ENCODE data around the gene PDE2A.

PDE2A gene

GRCh38 chr11:72655014-72655413, 19.2 kb downstream of the PDE2A start:
- DNase-seq = no peak

GRCh38 chr11:72653649-72654048, 20.6 kb downstream of the PDE2A start:
- no peak for DNase-seq

GRCh38 chr11:72652873-72653630, 21.2 kb downstream of the PDE2A start:
- DNase-seq = peak; percentile 61

GRCh38 chr11:72652133-72652532, 22.1 kb downstream of the PDE2A start:
- DNase-seq = no peak

- DNase-seq = no peak
Measured at GRCh38 chr11:72649215-72649976, 24.8 kb downstream of the PDE2A start.

GRCh38 chr11:72648384-72649136, 25.7 kb downstream of the PDE2A start:
- DNase-seq = no peak

GRCh38 chr11:72647882-72648281, 26.3 kb downstream of the PDE2A start:
- no peak for DNase-seq

GRCh38 chr11:72646472-72646871, 27.8 kb downstream of the PDE2A start:
- no peak for DNase-seq

GRCh38 chr11:72646024-72646423, 28.2 kb downstream of the PDE2A start:
- DNase-seq = no peak

GRCh38 chr11:72643547-72643946, 30.7 kb downstream of the PDE2A start:
- no peak for DNase-seq

- peak; percentile 94 for DNase-seq
Measured at GRCh38 chr11:72642884-72643522, 31.2 kb downstream of the PDE2A start.

- no peak for DNase-seq
Measured at GRCh38 chr11:72642043-72642883, 32.0 kb downstream of the PDE2A start.

- DNase-seq = no peak
Measured at GRCh38 chr11:72641522-72642042, 32.6 kb downstream of the PDE2A start.

- DNase-seq = no peak
Measured at GRCh38 chr11:72639502-72640375, 34.5 kb downstream of the PDE2A start.

GRCh38 chr11:72637926-72638325, 36.3 kb downstream of the PDE2A start:
- DNase-seq = no peak

- DNase-seq = no peak
Measured at GRCh38 chr11:72637198-72637597, 37.0 kb downstream of the PDE2A start.

GRCh38 chr11:72636376-72636775, 37.8 kb downstream of the PDE2A start:
- DNase-seq = no peak

- DNase-seq = no peak
Measured at GRCh38 chr11:72635933-72636332, 38.3 kb downstream of the PDE2A start.

- peak; percentile 53 for DNase-seq
Measured at GRCh38 chr11:72635309-72635915, 38.8 kb downstream of the PDE2A start.

GRCh38 chr11:72634472-72635095, 39.6 kb downstream of the PDE2A start:
- no peak for DNase-seq

Data from OCI-M1 (cell line).